Measurements from ENCODE around the gene PRKAB1. TPM values are rescaled to one million over a fixed set of nuclear protein-coding genes. Genes with fewer than 3 reads are reported as not detected.

PRKAB1 gene
- total RNA-seq, 1 experiment from 2014 or later = 42.2 TPM

- no peak overlapping the region for H4K5ac ChIP-seq (ENCODE audit: insufficient read length, low read depth, low read length)
- H2AK5ac ChIP-seq (ENCODE audit: insufficient read length, low read length) = no peak overlapping the region
- H3K27ac Mint-ChIP-seq = no peak overlapping the region
- peaks cover 0 to 2% of the 10 kb centered on the region in 2 experiments; a peak in 1 of 5 replicates for H3K9me3 Mint-ChIP-seq
- H3K4me1 ChIP-seq (ENCODE audit: insufficient read depth, low read length) = no peaks in the 10 kb centered on the region
- H3K4me1 Mint-ChIP-seq = peaks cover 11 to 12% of the 10 kb centered on the region in 2 experiments
- peaks cover 12 to 54% (median 43%) of the 10 kb centered on the region in 3 experiments; a peak in 6 of 7 replicates for H3K36me3 Mint-ChIP-seq (ENCODE audit: insufficient read depth in 1 of 3, low read depth in 3 of 3)
- no peak overlapping the region for H4K8ac ChIP-seq (replicated peaks; ENCODE audit: insufficient read length, low read depth, low read length)
- no peak overlapping the region for H2BK120ac ChIP-seq (ENCODE audit: low read depth, low read length, poor library complexity, severe bottlenecking)
- no peak overlapping the region for H2BK20ac ChIP-seq (ENCODE audit: low read depth, low read length, poor library complexity, severe bottlenecking)
- no peaks in the 10 kb centered on the region for H4K20me1 ChIP-seq (ENCODE audit: control insufficient read depth, insufficient read depth, insufficient read length)
- no peak overlapping the region for H3K56ac ChIP-seq (ENCODE audit: insufficient read length, low read depth, low read length)
- no peaks in the 10 kb centered on the region for H3K23me2 ChIP-seq (ENCODE audit: insufficient read length, low read depth, low read length, poor library complexity, severe bottlenecking)
- no peak overlapping the region for H3K9ac ChIP-seq (ENCODE audit: extremely low read depth, insufficient read length, low read length)
- H2AFZ ChIP-seq (ENCODE audit: low read length) = no peak overlapping the region
- H3K18ac ChIP-seq (ENCODE audit: insufficient read length, low read depth, low read length) = no peak overlapping the region
- TF ChIP-seq, protein P1, sequence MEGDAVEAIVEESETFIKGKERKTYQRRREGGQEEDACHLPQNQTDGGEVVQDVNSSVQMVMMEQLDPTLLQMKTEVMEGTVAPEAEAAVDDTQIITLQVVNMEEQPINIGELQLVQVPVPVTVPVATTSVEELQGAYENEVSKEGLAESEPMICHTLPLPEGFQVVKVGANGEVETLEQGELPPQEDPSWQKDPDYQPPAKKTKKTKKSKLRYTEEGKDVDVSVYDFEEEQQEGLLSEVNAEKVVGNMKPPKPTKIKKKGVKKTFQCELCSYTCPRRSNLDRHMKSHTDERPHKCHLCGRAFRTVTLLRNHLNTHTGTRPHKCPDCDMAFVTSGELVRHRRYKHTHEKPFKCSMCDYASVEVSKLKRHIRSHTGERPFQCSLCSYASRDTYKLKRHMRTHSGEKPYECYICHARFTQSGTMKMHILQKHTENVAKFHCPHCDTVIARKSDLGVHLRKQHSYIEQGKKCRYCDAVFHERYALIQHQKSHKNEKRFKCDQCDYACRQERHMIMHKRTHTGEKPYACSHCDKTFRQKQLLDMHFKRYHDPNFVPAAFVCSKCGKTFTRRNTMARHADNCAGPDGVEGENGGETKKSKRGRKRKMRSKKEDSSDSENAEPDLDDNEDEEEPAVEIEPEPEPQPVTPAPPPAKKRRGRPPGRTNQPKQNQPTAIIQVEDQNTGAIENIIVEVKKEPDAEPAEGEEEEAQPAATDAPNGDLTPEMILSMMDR (conservative IDR thresholded peaks at IDR 0.05) = no peak
- no peak overlapping the region for H2BK12ac ChIP-seq (ENCODE audit: insufficient read length, low read depth, low read length)
- H3K9me3 ChIP-seq (ENCODE audit: control insufficient read depth, low read depth, low read length) = no peaks in the 10 kb centered on the region
- no CpG with 5 or more reads among the region's 4 CpGs for WGBS (ENCODE audit: extremely low coverage, insufficient read length, low lambda C conversion rate)
- no peaks in the 10 kb centered on the region for H3K27me3 ChIP-seq (ENCODE audit: insufficient read depth, low read length)
- no peak overlapping the region for H3T11ph ChIP-seq (ENCODE audit: low read length)
- no peak overlapping the region for H3K27ac ChIP-seq (ENCODE audit: insufficient read length, low read depth, low read length)
- H3K27me3 Mint-ChIP-seq (ENCODE audit: low read depth) = no peaks in the 10 kb centered on the region
- no peak for DNase-seq
- H3K4me3 Mint-ChIP-seq = no peak overlapping the region
- no peak overlapping the region for H3K4ac ChIP-seq (ENCODE audit: low read depth, low read length)
- no peak overlapping the region for H3K14ac ChIP-seq (ENCODE audit: insufficient read depth, low read length)
- H3K23ac ChIP-seq (ENCODE audit: insufficient read length, low read depth, low read length) = no peak overlapping the region
- H2BK5ac ChIP-seq (ENCODE audit: insufficient read length, low read length) = no peak overlapping the region
- H3K4me2 ChIP-seq (ENCODE audit: insufficient read depth, insufficient read length, low read length) = no peak overlapping the region
- H3K79me1 ChIP-seq (ENCODE audit: insufficient read depth, low read depth, low read length, poor library complexity, severe bottlenecking) = no peaks in the 10 kb centered on the region
- H2BK15ac ChIP-seq (ENCODE audit: low read depth, low read length) = no peak overlapping the region
- no peak overlapping the region for H4K91ac ChIP-seq (ENCODE audit: insufficient read length, low read depth, low read length)
- H3K79me2 ChIP-seq (ENCODE audit: insufficient read depth, low read length) = no peaks in the 10 kb centered on the region
Measured at GRCh38 chr12:119685375-119685774, 17.4 kb downstream of the PRKAB1 start.

Data from H9 (cell line).